Vagina (tissue), 2 donors: ENCODE measurements around the gene MRPL39. TPM values are rescaled to one million over a fixed set of nuclear protein-coding genes. Genes with fewer than 3 reads are reported as not detected.

Experiments used
- DNase-seq, 2 donors: peaks; one replicate each; pipeline ENCODE4 v3.0.0-alpha.2; 2017; ENCODE audit errors: extremely low spot score in 2 of 2
- H3K27ac ChIP-seq: fragments of 200-600 bp; sonication (generic); one replicate; pipeline ENCODE4 v1.5.1; 2019
- H3K27me3 ChIP-seq: fragments of 200-600 bp; sonication (generic); one replicate; pipeline ENCODE4 v1.5.1; 2019
- H3K36me3 ChIP-seq, 2 donors: fragments of 200-600 bp; sonication (generic); one replicate each; pipeline ENCODE4 v1.5.1; 2017 to 2019
- H3K4me1 ChIP-seq: fragments of 200-600 bp; sonication (generic); one replicate; pipeline ENCODE4 v1.5.1; 2019
- H3K4me3 ChIP-seq, 2 donors: fragments of 200-600 bp; sonication (generic); 1 replicate in 1 of 2; 2 replicates in 1 of 2; pipeline ENCODE4 v1.5.1; 2016 to 2019
- H3K9me3 ChIP-seq: fragments of 200-600 bp; sonication (generic); one replicate; pipeline ENCODE4 v1.5.1; 2019
- POLR2A ChIP-seq, 2 donors: fragments of 450-650 bp; IDR thresholded peaks; one replicate each; pipeline ENCODE4 v1.6.1; 2017; ENCODE audit warnings: antibody characterized with exemption in 2 of 2, mild to moderate bottlenecking in 2 of 2, moderate library complexity in 2 of 2
- POLR2AphosphoS5 ChIP-seq, 2 donors: sonication (generic); formaldehyde crosslinking; IDR thresholded peaks; one replicate each; pipeline ENCODE4 v1.9.0; 2017; ENCODE audit warnings: antibody characterized with exemption in 2 of 2, mild to moderate bottlenecking in 2 of 2, low read depth in 1 of 2; ENCODE audit not compliant: insufficient read depth in 1 of 2
- intact Hi-C: fragments of 100-400 bp; cut with DNase I; formaldehyde crosslinking; loops from one replicate; pipeline ENCODE4 v1.15.1; 2023
- total RNA-seq: library from RNA; depleted of rRNA; stranded (reverse); fragments of >200 nt; gene quantifications from one replicate; pipeline ENCODE4 v1.2.3, GENCODE V29; 2016
- TF ChIP-seq, protein P1 (sequence below), 3 experiments: fragments of 450-650 bp in 2 of 3; fragments of 200-600 bp in 1 of 3; sonication (generic) in 1 of 3; IDR thresholded peaks; one replicate each; pipeline ENCODE4 v1.5.1; 2017 to 2019; ENCODE audit warnings: antibody characterized with exemption in 3 of 3, mild to moderate bottlenecking in 2 of 3, moderate library complexity in 2 of 3

Gene MRPL39
- total RNA-seq, 1 donor from 2014 or later = 8.8 TPM

DNA sequence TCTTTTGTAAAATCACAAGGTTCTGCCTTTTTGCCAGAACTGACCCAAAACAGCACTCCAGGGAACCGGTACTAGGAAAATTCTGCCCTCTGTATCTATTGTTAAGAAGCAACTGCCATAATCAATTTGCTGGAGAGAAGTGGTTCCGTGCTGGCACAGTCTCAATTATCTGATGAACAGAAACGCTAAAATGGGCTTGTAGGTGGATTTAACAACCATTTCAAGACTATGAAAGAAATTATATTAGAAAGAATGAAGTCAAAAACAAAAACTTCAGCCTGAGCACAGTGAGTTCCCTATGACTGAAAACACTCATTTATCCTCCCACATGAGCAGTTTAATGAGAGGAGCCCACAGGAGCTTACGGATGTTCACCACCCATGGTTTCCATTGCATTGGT lies 36.2 kb upstream of the MRPL39 start:
- TF ChIP-seq, protein P1, sequence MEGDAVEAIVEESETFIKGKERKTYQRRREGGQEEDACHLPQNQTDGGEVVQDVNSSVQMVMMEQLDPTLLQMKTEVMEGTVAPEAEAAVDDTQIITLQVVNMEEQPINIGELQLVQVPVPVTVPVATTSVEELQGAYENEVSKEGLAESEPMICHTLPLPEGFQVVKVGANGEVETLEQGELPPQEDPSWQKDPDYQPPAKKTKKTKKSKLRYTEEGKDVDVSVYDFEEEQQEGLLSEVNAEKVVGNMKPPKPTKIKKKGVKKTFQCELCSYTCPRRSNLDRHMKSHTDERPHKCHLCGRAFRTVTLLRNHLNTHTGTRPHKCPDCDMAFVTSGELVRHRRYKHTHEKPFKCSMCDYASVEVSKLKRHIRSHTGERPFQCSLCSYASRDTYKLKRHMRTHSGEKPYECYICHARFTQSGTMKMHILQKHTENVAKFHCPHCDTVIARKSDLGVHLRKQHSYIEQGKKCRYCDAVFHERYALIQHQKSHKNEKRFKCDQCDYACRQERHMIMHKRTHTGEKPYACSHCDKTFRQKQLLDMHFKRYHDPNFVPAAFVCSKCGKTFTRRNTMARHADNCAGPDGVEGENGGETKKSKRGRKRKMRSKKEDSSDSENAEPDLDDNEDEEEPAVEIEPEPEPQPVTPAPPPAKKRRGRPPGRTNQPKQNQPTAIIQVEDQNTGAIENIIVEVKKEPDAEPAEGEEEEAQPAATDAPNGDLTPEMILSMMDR (IDR thresholded peaks at IDR 0.05) = no peak
- TF ChIP-seq POLR2A (IDR thresholded peaks at IDR 0.05) (no peak), POLR2AphosphoS5 (IDR thresholded peaks at IDR 0.05; ENCODE audit: insufficient read depth in 1 of 2, low read depth in 1 of 2) (no peak)
- Histone ChIP-seq H3K4me1 (peaks cover 11% of the 10 kb centered on the region), H3K27ac (no peak overlapping the region), H3K27me3 (no peaks in the 10 kb centered on the region), H3K36me3 (no peaks in the 10 kb centered on the region), H3K4me3 (no peak overlapping the region), H3K9me3 (no peaks in the 10 kb centered on the region)
- intact Hi-C loops = no loop called here
- no peak for DNase-seq

GRCh38 chr21:25640943-25641292 lies 33.6 kb upstream of the MRPL39 start:
- Histone ChIP-seq H3K36me3 (no peaks in the 10 kb centered on the region), H3K9me3 (no peaks in the 10 kb centered on the region), H3K27ac (no peak overlapping the region), H3K4me3 (peak overlapping the region; percentile 67 to 87), H3K27me3 (no peaks in the 10 kb centered on the region), H3K4me1 (peaks cover 6% of the 10 kb centered on the region)
- TF ChIP-seq, protein P1 (IDR thresholded peaks at IDR 0.05) = no peak
- no peak for TF ChIP-seq POLR2AphosphoS5 (IDR thresholded peaks at IDR 0.05; ENCODE audit: insufficient read depth in 1 of 2, low read depth in 1 of 2)
- TF ChIP-seq POLR2A (IDR thresholded peaks at IDR 0.05) = no peak
- intact Hi-C loops = no loop called here
- DNase-seq = no peak

- TF ChIP-seq POLR2AphosphoS5 (IDR thresholded peaks at IDR 0.05; ENCODE audit: insufficient read depth in 1 of 2, low read depth in 1 of 2) = peak in 1 of 2 donors; percentile 48
- TF ChIP-seq, protein P1 (IDR thresholded peaks at IDR 0.05) = no peak
- no peak for TF ChIP-seq POLR2A (IDR thresholded peaks at IDR 0.05)
- H3K9me3 ChIP-seq = no peaks in the 10 kb centered on the region
- no peaks in the 10 kb centered on the region for H3K36me3 ChIP-seq
- intact Hi-C loops = no loop called here
- H3K4me1 ChIP-seq = peaks cover 6% of the 10 kb centered on the region
- peak overlapping the region; percentile 91 for H3K27ac ChIP-seq
- DNase-seq = no peak
- no peaks in the 10 kb centered on the region for H3K27me3 ChIP-seq
- H3K4me3 ChIP-seq = peak overlapping the region; percentile 67 to 87
Observed at GRCh38 chr21:25640202-25640942, 33.1 kb upstream of the MRPL39 start.

- peak in 1 of 2 donors; percentile 89 for DNase-seq
Observed at GRCh38 chr21:25639551-25640201, 32.4 kb upstream of the MRPL39 start.

More at GRCh38 chr21:25639551-25640201, 32.4 kb upstream of the MRPL39 start:
- intact Hi-C loops = no loop called here
- no peaks in the 10 kb centered on the region for H3K36me3 ChIP-seq
- peak overlapping the region; percentile 91 for H3K27ac ChIP-seq
- peaks cover 6% of the 10 kb centered on the region for H3K4me1 ChIP-seq
- H3K27me3 ChIP-seq = no peaks in the 10 kb centered on the region
- no peaks in the 10 kb centered on the region for H3K9me3 ChIP-seq
- H3K4me3 ChIP-seq = peak overlapping the region; percentile 67 to 87
- TF ChIP-seq, protein P1 (IDR thresholded peaks at IDR 0.05) = no peak
- TF ChIP-seq POLR2A (IDR thresholded peaks at IDR 0.05) = no peak
- TF ChIP-seq POLR2AphosphoS5 (IDR thresholded peaks at IDR 0.05; ENCODE audit: insufficient read depth in 1 of 2, low read depth in 1 of 2) = peak in 1 of 2 donors; percentile 53
